SW 1271 (cell line): ENCODE data around the gene BOD1L1.
A peak's percentile ranks its signal among the peaks of the same experiment; 100 is the strongest.
"Not testable (repeated sequence)": the region's sequence is repeated elsewhere in the genome, so short reads cannot be mapped to it uniquely, and the experiment has no call there.

Experiments
- DNase-seq, 2 experiments: peaks; one replicate each; lab custom pipeline; 2025; lab: John Stamatoyannopoulos, UW

Gene BOD1L1

DNA sequence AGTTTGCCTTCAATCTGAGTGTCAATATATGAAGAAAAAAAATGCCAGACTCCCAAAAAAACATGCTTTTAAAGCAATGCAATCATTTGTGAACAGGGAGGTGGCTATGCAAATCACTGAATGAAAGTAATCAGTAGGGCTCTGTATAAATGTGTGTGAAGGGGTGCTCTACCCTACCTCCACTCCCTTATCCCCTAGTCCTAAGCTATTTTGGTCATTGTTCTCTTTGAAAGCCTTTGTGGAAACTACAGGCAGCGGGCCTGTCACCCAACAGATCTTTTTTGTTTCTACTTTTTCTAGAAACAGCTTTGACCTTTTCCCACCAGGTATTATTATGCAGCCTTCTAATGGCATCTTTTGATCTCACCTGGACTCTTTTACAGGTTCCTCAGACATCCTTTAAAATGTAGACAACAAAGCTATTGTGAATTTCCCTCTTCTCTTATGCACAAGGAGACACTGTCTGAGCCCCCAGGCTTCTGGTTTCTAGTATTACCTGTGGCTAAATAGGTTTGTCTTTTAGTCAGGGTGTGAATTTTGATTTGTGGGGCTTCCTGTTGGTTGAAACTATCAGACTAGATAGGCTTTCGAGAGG lies 9.2 kb downstream of the BOD1L1 start:
- DNase-seq = no peak

DNA sequence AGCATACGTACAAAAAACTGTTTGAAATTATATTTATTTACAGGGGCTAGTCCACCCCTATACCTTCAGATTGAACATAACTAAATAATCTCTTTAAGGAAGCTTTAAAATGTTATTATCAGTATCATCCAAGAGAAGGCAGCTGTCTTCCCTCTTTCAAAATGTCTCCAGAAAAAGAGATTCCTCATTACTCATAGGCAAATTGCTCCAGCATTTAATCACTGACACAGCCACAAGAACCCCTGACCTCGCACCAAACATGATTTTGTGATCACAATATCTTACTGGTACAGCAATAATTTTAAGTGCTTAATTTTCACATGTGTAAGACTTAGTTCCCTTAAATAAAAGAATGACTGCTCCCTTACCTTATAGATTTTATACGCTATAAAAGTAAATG lies 9.7 kb downstream of the BOD1L1 start:
- no peak for DNase-seq

DNA sequence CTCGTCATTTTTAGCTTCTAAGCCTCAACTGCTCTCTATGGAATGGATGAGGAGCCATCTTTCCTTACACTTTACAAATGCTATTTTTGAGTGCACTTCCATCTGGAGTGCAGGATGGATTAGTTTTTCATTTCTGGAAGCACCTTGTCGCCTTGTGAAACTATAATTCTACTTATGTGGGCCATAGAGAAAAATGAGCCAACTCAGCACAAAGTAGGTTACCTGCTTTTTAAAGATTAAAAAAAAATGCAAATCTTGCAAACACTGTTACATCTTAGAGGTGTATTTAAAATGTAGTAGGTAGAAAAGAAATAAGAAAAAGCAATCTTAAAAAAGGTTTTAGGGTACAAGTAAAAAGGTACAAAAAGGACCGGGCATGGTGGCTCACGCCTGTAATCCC lies 10.9 kb downstream of the BOD1L1 start:
- no peak for DNase-seq

DNA sequence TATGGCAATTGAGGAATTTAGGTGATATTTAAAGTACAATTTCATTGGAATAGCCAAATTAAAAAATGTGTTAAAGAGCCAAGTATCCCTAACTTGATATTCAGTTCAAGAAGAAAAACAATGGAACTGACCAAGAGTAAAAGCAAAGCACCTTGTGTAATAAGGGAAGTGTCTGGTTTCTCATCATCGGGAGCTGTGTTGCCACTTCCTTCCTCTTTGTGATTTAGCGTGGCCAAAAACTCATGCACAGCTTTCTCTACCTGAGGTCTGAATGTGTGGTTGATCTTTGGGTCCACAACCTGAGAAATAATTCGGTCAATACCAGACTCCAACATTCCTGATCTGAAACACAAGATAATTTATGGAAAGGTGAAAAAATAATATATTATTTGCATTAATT lies 12.4 kb downstream of the BOD1L1 start:
- DNase-seq = no peak

DNA sequence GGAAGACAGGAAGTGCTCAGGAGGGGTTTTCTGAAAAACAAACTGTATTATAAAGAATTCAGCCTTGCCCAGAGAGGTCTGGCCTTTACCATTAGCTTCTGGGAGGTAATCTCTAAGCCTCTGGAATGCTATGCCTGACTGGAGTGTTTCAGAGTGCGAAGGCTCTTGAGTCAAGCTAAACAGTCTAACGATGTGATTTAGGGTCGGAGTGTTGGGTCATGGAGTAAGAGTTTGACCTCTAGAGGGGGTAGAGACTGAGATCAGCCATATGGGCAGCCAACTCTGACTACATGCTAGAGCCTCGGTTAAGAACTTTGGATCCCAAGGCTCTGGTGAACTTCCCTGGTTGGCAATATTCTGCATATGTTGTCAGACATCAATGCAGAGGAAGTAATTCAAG lies 15.0 kb downstream of the BOD1L1 start:
- no peak for DNase-seq

DNA sequence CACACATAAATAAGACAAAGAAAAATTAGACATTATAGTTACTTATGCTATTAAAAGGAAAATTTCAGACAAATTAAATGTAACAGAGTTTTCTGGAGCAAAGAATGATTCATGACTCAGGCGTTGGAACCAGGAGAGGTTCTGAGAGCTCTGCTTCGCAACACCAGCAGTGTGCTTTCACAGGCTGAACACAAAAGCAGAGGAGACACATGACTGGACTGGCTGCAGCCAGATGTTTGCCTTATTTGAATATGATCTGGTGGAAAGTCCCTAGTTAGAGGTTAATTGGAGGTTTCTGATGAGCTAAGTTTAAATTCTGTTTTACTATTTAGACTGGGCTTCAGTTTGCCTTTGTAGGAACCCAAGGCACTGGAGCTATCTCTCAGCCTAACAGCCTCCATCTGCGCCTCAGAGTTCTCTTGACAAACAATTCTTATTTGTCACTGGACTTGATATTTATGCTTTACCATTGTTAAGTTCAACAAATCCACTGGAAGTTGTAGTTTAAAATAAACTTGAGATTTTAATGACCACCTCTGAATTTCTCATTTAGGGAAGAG lies 16.2 kb downstream of the BOD1L1 start:
- no peak for DNase-seq

DNA sequence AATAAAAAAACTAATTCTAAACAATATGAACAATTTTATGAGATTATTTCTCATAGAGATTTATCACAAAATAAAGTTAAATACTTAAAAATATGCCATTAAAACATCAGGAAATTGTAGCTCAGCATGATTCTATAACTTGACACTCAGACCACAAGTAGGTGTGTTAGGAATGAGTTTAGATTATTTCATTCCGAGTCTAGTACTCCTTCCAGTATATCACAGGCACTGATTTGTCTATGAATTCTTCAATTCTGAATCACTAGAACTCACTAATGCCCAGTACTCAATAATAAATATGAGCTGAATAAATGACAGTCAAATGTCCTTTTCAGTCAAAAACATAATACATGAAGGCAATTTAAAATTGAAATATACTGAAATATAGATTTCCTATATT lies 22.2 kb downstream of the BOD1L1 start:
- no peak for DNase-seq

DNA sequence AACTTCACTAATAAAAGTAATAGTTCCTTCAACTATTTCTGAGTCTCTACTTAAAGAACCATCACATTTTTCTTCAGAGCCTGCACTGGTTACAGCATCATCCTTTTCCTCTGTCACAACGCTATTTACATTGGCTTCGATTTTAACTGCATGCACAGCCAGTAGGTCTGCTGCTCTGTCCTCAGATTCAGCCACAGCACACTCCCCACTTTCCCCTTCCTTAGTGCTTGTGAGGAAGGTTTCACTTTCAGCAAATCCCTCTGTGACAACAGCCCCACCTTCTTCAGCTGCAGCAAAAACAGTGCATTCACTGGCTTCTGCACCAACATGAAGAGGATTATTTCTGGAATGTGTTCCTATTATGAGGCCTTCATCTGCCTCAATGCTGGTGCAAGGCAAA lies 25.7 kb downstream of the BOD1L1 start:
- no peak for DNase-seq

DNA sequence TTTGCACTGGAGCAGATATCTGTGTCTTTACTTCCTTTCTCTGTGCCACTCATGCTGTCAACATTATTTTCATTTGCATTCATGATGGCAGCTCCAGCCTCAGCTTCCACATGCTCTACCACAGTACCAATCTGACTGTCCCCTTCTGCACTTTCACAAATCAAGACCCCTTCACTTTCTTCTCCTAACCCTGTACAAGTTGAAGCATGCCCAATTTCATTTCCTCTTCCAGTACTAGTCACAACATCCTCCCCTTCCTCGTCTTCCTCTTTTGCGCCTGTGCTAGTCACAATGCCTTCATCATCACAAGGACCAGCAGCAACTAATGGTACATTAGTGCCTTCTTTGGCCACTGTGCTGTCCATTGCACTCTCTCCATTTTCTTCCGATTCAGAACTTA lies 26.5 kb downstream of the BOD1L1 start:
- no peak for DNase-seq

DNA sequence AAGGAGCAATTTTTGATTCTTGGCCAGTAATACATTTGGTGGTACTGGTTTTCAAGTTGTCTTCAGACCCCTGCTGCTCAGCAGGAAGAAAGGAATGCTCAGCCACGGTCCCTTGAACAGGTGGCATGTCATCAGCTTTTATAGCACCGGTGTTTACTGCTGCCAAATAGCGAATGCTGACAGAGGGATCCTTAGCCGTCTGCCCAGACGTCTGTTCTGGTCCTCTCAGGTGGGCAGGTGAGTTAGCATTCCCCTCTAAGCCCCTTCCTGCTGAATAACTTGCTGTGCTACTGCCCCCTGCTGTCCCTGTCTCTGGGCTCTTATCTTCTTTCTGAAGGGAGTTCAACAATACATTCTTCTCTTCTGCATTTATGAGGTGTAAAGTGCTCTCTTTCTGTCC lies 28.4 kb downstream of the BOD1L1 start:
- no peak for DNase-seq

DNA sequence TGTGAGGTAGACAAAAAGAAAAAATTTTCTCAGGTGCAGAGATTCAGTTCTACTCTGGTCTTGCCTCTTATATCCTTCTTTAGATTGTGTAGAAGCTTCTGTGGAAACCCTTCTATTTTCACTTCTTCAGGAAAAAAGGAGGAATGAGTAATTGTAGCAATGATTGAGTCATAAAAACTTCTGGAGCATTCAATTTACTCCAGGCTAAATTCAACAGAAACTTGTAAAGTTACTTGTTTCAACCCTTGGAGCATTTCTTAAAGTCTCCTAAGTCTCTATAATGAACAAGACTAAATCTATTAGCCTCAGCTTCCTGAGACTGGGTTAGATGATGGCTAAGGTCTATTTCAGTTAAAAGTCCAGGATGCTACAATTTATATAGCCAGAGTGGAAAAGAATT lies 29.9 kb downstream of the BOD1L1 start:
- no peak for DNase-seq

DNA sequence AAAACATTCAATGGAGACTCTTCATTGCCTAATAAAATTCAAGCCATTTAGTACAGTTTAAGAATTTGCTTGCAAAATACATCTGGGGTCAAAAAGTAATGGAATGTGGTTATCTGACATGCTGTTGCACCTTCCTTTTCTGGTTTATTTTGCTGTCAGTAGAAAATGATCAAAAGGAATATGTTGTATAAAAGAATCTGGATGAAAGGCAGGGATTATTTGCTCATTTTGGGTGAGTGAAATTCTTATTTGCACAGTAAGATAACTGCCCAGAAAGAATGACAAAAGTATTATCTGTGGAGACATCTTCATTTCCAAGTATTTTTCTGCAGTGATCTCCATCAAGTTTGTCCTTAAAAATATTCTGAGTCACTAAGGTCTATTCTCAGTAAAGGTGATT lies 30.4 kb downstream of the BOD1L1 start:
- no peak for DNase-seq

DNA sequence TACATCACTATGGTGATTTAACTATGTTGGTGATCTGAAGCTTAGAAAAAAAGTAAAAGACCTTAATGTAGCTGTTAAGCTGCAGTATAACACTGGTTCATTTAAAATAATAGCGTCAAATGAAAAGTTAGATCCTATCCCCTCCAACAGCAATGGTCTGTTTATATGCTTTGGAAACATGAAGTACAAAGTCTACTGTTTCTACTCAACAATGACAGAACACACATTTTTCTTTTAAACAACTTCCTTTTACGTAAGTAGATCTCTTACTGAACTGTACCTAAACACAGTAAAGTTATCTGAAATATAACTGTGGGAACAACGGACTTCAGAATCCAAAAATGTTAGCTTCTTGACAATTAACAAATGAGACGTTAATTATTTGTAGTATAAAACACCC lies 35.3 kb downstream of the BOD1L1 start:
- DNase-seq = no peak

DNA sequence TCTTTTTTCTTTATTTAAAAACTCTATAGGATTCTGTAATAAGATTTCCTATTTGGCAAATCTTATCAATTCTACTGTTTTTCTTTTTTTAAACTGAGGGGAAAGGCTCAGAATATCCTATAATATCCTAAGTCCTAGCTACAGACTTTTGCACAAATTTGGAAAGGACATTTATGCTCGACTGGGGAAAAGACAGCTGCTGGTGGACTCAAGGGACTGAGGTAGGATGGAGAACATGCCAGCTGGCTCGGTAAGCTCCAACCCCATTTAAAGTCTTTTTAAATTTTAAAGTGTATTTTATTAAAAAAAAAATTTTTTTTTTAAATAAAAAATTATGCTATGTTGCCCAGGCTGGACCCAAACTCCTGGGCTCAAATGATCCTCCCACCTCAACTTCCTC lies 36.8 kb downstream of the BOD1L1 start:
- no peak for DNase-seq

DNA sequence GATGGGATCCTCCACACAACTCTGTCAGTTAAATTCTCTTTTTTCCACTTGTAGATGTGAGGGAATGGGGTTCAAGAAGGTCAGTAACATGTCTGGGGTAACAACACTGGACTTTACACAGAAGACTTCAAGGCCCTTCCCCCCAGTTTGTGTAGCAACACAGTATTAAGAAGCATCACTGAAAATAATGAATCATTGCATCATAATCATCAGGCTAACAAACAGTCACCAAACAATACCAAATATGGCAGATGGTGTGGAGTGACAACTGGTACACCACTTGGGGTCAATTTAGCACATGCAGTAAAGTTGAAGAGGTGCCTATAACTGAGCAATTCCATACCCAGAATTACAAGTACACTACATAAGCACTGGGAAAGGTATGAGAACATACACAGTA lies 38.6 kb downstream of the BOD1L1 start:
- DNase-seq = no peak

DNA sequence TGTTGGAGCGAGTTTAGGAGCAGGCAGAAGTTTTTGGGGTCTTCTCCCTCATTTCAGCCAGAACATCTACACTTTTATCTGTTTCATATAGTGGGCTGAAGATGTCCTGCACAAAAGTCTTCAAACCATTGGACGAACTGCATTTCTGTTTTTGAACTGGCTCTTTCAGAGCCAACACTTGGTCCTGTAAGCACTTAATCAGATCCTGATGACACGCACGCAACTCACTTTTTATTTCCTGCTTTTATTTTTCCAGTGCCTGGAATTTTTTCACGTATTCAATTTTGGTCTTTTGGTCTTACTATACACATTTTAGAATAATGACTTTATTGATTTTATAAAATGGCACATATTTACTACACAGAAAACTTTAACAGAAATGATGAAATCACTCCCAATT lies 43.0 kb downstream of the BOD1L1 start:
- no peak for DNase-seq

DNA sequence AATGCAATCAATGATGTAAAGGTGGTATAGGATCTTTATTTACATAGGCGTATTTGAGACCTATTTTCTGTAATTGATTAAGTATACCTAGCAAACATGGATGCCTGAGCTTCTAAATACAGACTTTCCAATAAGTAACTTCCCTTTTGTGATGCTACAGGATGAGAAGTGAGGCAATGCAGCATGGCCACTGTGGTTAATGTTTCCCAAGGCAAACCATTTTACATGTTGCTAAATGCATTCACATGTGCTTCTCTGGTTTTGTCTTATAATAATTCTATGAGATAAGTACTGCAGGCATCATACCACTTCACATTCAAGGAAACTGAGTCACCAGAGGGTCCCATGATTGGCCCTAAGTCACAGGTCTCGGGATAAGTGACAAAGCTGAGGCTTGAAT lies 47.5 kb downstream of the BOD1L1 start:
- no peak for DNase-seq

DNA sequence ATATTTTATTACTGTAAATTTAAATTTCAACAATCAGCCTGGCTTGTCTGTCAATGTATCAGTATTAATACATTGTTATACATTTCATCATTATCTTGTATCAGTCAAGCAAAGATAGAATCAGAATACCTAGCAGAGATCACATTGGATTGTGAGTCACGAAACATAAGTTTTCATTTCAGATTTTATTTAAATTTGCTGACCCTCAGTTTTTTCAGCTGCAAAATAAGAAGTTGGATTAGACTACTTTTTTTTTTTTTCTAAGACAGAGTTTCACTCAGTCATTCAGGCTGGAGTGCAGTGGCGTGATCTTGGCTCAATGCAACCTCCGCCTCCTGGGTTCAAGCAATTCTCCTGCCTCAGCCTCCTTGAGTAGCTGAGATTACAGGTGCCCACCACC lies 49.9 kb downstream of the BOD1L1 start:
- no peak for DNase-seq

DNA sequence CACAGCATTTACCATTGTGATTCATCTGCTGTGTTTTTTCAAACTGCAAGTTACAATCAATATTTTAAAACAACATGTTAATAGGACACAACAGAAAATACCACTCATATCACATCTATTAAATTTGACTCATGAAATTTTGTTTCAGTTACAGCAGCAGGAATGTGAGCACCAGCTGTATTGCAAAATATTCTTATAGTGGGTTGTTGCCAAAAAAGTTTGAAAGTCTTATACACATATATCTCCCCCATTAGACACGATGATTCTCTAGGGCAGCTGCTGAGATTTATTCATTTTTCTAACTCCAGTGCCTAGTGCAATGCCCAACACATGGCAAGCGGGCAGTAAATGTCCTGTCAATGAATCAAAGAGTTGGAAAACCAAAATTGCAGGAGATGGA lies 56.6 kb downstream of the BOD1L1 start:
- no peak for DNase-seq

DNA sequence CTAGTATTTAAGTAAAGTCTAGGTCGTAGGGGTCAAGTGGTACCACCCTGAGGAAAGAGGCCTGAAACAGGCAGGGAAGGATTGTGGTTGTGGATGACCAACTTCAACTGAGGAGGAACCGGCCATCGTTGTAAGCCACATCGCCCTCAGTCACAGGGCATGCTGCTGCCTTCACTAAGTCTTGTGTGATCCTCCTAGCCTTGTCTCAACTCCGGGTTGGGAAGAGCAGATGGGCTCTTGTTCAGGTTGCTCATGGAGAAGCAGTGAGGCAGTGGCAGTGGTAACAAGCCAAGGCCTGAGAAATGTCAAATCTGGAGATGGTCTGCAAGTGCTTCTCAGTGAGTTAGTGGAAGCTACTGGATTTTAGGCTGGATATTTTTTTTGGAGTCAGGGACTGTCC lies 60.4 kb downstream of the BOD1L1 start:
- no peak for DNase-seq

DNA sequence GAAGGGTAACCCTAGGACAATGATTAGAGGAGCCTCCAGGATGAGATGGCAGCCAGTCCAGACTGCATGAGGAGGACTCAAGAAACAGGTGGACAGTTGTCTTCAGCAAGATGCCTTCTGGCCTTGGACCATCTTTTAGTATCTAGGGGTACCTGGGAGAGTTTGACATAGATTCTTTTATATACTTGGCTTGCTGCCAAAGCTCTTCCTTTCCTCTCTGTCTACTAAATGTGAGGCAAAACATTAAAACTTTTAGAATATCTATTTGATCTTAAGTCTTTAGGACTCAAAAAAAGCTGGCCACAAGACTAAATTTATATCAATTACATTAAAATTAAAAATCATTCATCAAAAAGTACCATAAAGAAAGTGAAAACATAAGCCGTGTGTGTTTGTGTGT lies 64.6 kb downstream of the BOD1L1 start:
- DNase-seq = no peak

DNA sequence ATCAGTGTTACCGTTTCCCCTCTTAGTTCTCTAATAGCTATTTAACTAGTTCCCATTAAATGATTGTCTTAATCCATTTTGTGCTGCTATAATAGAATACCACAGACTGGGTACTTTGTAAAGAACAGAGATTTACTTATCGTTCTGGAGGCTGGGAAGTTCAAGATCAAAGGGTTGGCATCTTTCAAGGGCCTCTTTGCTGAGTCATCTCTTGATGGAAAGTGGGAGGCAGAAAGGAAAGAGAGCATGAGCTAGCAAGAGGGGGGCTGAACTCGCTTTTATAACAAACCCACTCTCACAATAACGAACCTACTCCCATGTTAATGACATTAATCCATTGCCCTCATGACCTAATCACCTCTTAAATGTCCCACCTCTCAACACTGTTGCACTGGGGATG lies 65.9 kb downstream of the BOD1L1 start:
- no peak for DNase-seq

DNA sequence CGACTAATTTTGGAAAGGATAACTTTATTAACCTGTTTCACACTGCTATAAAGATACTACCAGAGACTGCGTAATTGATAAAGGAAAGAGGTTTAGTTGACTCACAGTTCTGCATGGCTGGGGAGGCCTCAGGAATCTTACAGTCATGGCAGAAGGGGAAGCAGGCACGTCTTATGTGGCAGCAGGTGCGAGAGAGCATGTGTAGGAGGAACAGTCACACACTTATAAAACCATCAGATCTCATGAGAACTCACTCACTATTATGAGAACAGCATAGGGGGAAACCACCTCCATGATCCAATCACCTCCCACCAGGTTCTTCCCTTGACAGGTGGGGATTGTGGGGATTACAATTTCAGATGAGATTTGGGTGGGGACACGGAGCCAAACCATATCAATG lies 67.4 kb downstream of the BOD1L1 start:
- not testable (repeated sequence) for DNase-seq

DNA sequence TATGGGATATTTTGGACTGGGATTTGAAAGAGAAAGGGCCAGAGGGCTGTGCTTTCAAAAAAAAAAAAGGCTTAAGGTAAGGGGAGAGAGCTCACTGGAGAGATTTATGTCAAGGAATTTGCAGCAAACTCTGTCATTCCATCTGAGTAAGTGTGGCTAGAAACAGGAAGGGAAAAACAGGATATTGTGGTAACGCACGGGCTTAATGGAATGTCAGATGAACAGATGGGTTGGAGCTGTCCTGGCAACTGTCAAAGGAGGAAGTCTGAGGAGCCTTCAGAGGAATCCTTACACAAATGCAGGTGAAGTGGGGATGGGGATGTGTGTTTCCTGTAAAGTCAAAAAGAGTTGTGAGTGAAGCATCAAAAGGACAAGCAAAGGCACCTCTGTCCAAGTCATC lies 68.1 kb downstream of the BOD1L1 start:
- peak; percentile 71 to 92 for DNase-seq

DNA sequence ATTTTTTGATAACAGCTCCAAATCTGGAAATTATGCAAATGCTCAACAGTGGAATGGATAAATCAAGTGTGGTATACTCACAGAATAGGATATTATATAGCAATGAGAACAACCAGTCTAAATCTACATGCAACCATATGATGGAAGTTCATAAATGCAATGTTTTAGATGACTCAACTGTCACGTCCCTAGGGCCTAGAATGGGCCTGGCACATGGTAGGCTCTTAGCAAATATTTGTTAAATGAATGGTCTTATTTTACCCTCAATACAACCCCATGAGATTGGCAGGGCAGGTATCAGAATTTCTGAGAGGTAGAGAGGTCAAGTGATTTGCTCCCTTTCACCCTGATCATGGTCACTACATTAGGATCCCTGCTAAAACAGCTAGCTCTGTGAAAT lies 68.6 kb downstream of the BOD1L1 start:
- no peak for DNase-seq
